GM18858 (cell line): ENCODE measurements around the gene FAM222B.
A peak's percentile ranks its signal among the peaks of the same experiment; 100 is the strongest.
"Not testable (repeated sequence)": the region's sequence is repeated elsewhere in the genome, so short reads cannot be mapped to it uniquely, and the experiment has no call there.

ENCODE experiments used
- ATAC-seq: cut with Tn5 transposase; IDR thresholded peaks from one replicate; pipeline ENCODE4 v1.9.1; 2021; ENCODE audit not compliant: unreplicated experiment

Gene FAM222B, protein sequence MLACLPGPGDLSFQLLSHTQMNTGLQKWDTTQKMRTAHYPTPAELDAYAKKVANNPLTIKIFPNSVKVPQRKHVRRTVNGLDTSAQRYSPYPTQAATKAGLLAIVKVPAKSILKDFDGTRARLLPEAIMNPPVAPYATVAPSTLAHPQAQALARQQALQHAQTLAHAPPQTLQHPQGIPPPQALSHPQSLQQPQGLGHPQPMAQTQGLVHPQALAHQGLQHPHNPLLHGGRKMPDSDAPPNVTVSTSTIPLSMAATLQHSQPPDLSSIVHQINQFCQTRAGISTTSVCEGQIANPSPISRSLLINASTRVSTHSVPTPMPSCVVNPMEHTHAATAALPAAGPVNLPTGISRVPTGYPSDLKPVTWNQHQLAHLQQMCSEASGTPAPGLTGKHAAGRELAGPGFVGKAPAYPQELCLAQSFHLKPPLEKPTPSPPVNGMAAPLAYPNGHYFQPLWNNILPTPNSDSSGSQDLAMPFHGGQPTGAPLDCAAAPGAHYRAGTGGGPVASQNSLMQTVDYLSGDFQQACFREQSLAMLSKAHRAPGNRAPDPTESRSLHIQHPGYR

GRCh38 chr17:28842282-28843012 is at the start of gene FAM222B:
TSS of gene FAM222B (minus strand) at chr17:28842790. CDS start at chr17:28766667, 76,123 bp downstream.
- peak; percentile 47 for ATAC-seq

GRCh38 chr17:28892024-28892423 is 49.4 kb upstream of the FAM222B start:
- ATAC-seq, result no peak

GRCh38 chr17:28891201-28891600 is 48.6 kb upstream of the FAM222B start:
- no peak for ATAC-seq

DNA sequence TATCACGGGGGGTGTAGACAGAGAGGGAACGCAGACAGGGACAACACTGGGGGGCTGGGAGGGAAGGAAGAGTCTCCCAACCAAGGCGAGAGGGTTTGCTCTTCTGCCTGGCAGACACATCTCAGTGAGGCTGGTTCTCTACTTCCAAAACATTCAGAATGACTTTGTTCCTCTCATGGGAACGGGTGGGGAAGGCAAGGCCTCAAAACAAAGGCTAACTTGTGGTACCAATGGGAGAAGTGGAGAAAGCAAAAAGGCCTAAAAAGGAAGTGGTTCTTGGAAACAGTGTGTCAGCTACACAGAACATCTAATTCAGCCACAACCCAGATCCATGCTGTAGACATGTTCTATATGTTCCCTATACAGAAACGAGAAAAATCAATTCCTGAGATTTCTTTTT is 47.4 kb upstream of the FAM222B start:
- no peak for ATAC-seq

DNA sequence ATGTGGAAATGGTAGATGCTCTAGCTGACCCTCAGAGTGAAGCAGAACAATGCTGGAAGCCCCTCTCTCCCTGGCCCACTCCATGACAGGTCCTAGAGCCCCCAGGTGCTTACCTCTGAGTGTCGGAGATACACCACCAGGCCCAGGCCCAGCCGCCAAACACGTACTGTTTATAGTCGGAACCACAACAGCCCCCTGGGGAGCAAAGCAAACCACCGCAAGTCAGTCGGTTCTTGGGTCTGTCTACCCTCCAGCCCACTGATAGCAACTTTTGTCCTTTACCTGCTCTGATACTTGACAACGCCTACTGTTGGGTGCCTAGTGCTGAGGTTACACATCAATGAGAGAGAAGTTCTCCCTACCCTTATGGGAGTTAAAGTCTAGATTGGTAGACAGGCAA is 46.2 kb upstream of the FAM222B start:
- ATAC-seq, result no peak

DNA sequence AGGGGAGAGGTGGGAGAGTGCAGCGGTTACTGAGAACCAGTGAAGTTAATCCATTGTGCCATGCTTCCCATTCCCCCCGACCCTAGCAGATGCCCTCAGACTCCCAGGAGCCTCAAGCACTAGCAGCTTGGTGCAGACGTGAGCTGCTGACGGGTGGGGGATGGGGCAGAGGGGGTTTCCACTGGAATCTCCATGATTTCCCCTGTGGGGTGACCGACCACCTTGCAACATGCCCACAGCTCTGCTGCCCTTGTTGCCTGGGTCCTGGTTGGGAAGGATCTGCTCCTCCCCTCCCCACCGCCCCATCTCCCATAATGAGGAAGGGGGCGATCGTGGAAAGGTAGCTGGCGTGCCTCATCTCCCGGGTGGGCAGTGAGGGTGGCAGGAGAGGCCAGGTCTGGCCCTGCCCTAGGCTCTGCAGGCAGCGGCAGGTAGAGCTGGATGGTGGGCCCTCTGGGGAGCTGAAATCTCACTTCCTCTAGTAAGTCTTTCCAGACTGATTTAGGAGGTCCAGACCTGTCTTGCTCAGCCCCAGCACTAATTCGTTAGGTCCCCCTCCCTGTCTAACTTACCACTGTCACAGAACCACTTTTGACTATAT is 45.4 kb upstream of the FAM222B start:
- ATAC-seq, result no peak

DNA sequence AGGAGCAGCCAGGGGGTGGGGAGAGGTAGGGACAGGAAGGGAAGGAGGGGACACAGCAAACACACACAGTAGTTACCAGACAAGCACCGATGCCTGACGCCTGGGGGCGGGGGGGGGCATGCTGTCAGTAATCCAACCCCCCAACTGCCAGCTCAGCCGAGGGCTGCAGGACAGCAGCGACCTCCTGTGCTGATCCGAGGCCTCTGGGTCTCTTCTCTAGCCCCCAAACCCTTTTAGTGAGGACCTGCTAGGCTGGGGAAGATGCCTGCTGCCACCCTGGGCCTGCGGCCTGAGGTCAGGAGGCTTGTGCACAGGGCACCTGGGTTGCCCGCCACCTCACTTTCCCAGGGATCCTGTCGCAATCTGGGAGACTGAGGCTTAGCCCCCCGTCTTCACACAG is 43.4 kb upstream of the FAM222B start:
- ATAC-seq, result no peak

GRCh38 chr17:28885363-28885762 is 42.8 kb upstream of the FAM222B start:
- no peak for ATAC-seq

DNA sequence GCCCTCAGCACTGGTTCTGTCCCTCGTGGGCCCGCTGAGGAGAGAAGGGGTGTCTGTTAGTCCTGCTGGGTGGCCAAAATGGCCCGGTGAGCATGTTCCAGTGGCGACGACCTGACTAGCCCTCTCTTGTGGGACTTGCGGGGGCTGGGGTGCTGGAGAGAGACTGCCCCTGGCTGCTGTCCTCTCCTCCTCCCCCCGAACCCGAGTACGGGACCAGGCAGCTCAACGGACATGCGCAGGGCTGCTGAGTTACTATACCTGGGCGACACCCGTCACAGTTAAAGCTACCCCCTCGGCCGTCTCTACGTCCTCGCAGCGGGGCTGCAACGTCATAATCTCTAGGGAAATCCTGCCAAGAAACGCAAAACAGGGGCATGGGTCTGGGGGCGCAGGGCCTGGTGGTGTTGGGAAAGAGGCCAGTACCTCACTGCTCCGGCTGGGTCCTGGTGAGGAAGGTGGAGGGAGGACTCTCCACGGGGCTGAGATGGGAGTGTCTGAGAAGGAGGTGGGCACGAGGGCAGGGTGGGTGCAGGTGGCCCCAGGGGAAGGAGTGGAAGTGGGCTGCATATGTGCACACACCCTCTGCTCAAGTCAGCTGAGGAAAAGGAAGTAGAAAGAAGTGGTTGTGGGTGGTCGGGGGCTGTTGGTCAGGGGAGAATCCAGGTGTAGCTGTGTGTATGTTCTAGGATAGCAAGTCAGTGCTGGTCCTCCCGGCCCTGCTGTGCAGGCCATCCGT is 41.5 kb upstream of the FAM222B start:
- no peak for ATAC-seq

GRCh38 chr17:28882154-28882895 is 39.7 kb upstream of the FAM222B start:
- no peak for ATAC-seq

DNA sequence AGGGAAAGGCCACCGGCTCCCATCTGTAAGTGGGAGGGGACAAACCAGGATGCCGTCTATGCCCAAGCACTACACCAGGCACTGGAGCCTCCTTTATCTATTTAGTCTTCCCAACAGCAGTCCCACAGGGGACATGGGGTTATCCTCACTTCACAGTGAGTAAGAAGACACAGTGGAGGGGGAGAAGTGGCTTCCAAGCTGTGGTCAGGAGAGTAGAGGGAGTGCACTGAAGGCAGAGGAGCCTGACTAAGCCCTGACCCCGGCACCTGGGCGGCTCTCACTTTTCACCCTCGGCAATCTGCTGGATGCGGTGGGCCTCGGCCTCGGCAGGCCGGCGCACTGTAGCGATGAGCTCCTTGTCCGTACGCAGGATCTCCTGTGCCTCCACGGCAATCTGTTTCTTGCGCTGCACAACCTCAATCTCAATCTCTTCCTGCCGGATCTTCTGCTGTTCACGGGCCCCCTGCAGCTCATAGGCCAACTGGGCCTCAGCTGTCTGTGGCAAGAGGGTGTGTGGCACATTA is 39.0 kb upstream of the FAM222B start:
- ATAC-seq, result no peak

GRCh38 chr17:28880572-28880945 is 38.0 kb upstream of the FAM222B start:
- ATAC-seq, result no peak

DNA sequence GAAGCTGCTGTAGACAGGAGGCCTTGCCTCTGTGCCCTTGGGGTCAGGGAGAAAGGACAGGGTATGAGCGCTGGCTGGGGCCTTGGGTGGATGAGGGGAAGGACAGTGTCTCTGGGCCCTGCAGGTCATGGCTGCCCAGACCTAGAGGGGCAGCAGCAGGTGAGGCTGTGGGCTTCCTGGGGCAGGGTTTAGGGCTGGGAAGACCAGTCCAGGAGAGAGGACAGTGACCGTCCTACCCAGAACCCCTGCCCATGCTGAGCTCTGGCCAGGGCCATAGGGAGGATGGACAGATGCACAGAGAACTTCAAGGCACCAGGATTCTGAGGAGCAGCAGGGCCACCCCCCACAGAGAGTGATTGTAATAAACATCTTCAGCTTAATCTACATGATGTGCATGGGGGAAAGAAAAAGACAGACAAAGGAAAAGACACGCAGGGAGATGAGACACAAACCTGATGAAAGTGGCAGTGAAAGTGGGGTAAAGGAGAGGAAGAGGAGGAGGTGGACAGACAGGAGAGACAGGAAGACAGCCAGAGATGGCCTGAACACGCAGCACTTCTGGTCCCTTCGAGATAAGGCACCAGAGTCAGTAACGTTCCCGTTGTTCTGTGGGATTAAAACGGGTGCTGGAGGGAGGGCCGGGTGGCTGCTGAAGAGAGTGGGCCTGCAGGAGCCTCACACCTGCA is 37.4 kb upstream of the FAM222B start:
- no peak for ATAC-seq

DNA sequence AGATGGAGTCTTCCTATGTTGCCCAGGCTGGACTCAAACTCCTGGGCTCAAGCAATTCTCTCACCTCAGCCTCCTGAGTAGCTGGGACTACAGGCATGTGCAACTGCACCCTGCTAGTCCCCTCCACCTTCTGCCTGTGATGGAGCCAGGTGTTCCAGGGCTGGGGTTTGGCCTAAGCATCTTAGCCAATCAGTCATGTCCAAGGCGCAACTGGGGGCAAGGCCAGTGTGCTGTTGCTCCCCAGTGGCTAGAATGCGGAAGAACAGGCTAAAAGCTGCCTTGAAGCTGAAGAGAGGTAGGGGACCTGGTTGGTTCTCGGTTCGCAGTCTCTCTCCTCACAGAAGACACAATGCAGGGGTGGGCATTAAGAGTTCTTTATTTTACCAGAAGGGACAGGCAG is 36.4 kb upstream of the FAM222B start:
- no peak for ATAC-seq

DNA sequence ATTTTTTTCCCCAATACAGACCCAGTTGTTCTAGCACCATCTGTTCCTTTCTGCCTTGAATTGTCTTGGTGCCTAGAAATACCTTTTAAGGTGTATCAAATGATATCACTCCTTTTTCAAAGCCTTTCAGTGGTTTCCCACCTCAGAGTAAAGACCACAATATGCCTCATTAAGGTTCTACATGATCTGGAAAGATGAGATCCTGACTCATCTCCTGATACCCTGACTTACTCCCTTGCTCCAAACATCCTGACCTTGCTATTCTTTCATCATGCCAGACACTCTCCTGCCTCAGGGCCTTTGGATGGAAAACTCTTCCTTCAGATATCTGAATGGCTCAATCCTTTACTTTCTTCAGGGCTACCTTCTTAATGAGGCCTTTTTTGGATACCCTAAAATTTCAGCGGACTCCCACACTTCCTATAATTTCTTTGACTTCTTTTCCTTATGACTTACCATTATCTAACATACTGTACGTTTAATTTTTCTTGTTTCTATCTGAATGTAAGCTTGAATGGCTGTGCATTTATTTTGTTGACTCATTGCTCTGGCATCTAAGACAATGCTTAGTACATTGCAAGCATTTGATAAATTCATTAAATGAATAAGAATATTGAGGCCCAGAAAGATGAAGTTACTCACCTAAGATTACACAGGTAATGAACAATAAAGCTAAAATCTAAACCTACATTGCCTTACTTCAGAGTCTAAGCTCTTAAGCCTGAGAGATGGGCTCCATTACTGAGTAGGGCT is 35.7 kb upstream of the FAM222B start:
- no peak for ATAC-seq

DNA sequence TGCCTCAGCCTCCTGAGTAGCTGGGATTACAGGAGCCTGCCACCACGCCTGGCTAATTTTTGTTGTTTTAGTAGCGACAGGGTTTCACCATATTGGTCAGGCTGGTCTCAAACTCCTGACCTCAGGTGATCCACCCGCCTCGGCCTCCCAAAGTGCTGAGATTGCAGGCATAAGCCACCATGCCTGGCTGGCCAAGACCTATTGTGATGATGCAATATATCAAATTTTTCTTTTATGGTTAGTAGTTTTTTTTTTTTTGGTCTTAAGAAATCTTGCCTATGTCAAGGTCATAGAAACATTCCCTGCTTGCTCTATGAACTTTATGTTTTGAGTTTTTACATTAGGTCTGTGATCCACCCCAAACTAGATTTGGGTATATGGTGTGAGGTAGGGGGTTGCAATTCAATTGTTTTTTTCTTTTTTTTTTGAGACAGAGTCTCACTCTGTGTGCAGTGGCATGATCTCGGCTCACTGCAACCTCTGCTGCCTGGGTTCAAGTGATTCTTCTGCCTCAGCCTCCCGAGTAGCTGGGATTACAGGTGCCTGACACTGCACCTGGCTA is 34.6 kb upstream of the FAM222B start:
- not testable (repeated sequence) for ATAC-seq

GRCh38 chr17:28875848-28876550 is 33.4 kb upstream of the FAM222B start:
- ATAC-seq, result no peak

DNA sequence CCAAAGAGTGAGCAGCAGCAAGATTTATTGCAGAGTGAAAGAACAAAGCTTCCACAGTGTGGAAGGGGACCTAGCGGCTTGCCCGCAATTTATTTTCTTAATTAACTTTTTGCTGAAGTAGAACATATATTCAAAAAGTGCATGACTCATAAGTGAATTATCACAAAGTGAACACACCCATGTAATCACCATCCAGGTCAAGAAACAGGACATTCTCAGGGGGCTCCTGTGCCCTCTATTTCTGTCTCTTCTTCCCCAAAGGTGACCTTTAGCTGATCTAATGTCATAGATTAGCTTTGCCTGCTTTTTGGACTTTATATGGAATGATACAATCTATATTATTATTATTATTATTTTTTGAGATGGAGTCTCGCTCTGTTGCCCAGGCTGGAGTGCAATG is 32.2 kb upstream of the FAM222B start:
- ATAC-seq, result no peak
